IPS DF 4.7 (cell line): ENCODE results near the gene TULP1.

Source experiments
- DNase-seq: peaks from one replicate; pipeline ENCODE4 v3.0.0-alpha.2; 2013; ENCODE audit warnings: low spot score; ENCODE audit errors: extremely low read depth

The TULP1 gene

GRCh38 chr6:35497571-35498421, 14.9 kb downstream of the TULP1 start:
- no peak for DNase-seq

GRCh38 chr6:35496841-35497570, 15.7 kb downstream of the TULP1 start, which contains the start of gene TEAD3:
TSS of gene TEAD3 (minus strand) at chr6:35497079.
- no peak for DNase-seq

- no peak for DNase-seq
Measured at GRCh38 chr6:35496036-35496840, 16.5 kb downstream of the TULP1 start.

- no peak for DNase-seq
Measured at GRCh38 chr6:35495258-35496035, 17.2 kb downstream of the TULP1 start.

GRCh38 chr6:35494161-35494563, 18.5 kb downstream of the TULP1 start:
- DNase-seq, result no peak

- DNase-seq, result no peak
Measured at GRCh38 chr6:35493307-35493983, 19.3 kb downstream of the TULP1 start.

- DNase-seq, result no peak
Measured at GRCh38 chr6:35492974-35493284, 19.8 kb downstream of the TULP1 start.

- no peak for DNase-seq
Measured at GRCh38 chr6:35492258-35492973, 20.3 kb downstream of the TULP1 start.

GRCh38 chr6:35491558-35492257, 21.0 kb downstream of the TULP1 start:
- no peak for DNase-seq

- DNase-seq, result no peak
Measured at GRCh38 chr6:35490821-35491557, 21.7 kb downstream of the TULP1 start.

GRCh38 chr6:35489995-35490791, 22.5 kb downstream of the TULP1 start:
- no peak for DNase-seq

GRCh38 chr6:35489066-35489465, 23.6 kb downstream of the TULP1 start:
- no peak for DNase-seq

GRCh38 chr6:35488517-35488862, 24.2 kb downstream of the TULP1 start:
- no peak for DNase-seq

- no peak for DNase-seq
Measured at GRCh38 chr6:35487658-35488516, 24.8 kb downstream of the TULP1 start.

GRCh38 chr6:35486005-35486925, 26.4 kb downstream of the TULP1 start:
- no peak for DNase-seq

- DNase-seq, result no peak
Measured at GRCh38 chr6:35485402-35485877, 27.3 kb downstream of the TULP1 start.
